ENCODE data around the gene GFOD1.

GRCh38 chr6:13526357-13526726, 38.9 kb upstream of the GFOD1 start:
- TF ChIP-seq CTCF (IDR thresholded peaks at IDR 0.05) (no peak), EP300 (IDR thresholded peaks at IDR 0.05) (no peak)

All from sigmoid colon (tissue), 4 donors.